Ectodermal cell (in vitro differentiated cells): ENCODE data around the gene CWC15.

Experiments used
- H3K27ac ChIP-seq: 2 replicates; pipeline ENCODE4 v1.7.0; 2013; ENCODE audit warnings: mild to moderate bottlenecking, low read depth, low read length; ENCODE audit not compliant: insufficient read depth, poor library complexity, severe bottlenecking
- H3K27me3 ChIP-seq: 2 replicates; pipeline ENCODE4 v1.7.0; 2013; ENCODE audit warnings: mild to moderate bottlenecking, low read length; ENCODE audit not compliant: insufficient read depth, control insufficient read depth, poor library complexity, severe bottlenecking
- H3K36me3 ChIP-seq: one replicate; pipeline ENCODE4 v1.7.0; 2013; ENCODE audit warnings: low read length; ENCODE audit not compliant: control insufficient read depth, insufficient read depth
- H3K4me1 ChIP-seq: one replicate; pipeline ENCODE4 v1.7.0; 2013; ENCODE audit warnings: low read length; ENCODE audit not compliant: control insufficient read depth, insufficient read depth
- H3K4me3 ChIP-seq: 2 replicates; pipeline ENCODE4 v1.7.0; 2013; ENCODE audit warnings: low read depth, low read length, control low read depth; ENCODE audit not compliant: insufficient read depth
- H3K9me3 ChIP-seq: 2 replicates; pipeline ENCODE4 v1.7.0; 2013; ENCODE audit warnings: mild to moderate bottlenecking, low read length, moderate library complexity; ENCODE audit not compliant: control insufficient read depth
- WGBS, 2 experiments: methylation state at CpG; one replicate each; pipeline ENCODE4 v1.1.7; 2013; ENCODE audit warnings: missing lambda C conversion rate in 2 of 2; 5-methylcytosine and 5-hydroxymethylcytosine counted together

The CWC15 gene

GRCh38 chr11:94958121-94958696 lies 15.1 kb downstream of the CWC15 start:
- no peak overlapping the region for H3K27ac ChIP-seq
- H3K4me3 ChIP-seq: no peak overlapping the region
- no peaks in the 10 kb centered on the region for H3K4me1 ChIP-seq
- no peaks in the 10 kb centered on the region for H3K9me3 ChIP-seq
- peaks cover 10% of the 10 kb centered on the region for H3K36me3 ChIP-seq
- H3K27me3 ChIP-seq: no peaks in the 10 kb centered on the region
- 82 to 88% methylated on average over 1 to 2 of the region's 2 CpGs for WGBS, 2 experiments

GRCh38 chr11:94956963-94957362 lies 16.4 kb downstream of the CWC15 start:
- Histone ChIP-seq H3K4me3 (no peak overlapping the region), H3K27ac (no peak overlapping the region), H3K36me3 (no peaks in the 10 kb centered on the region), H3K27me3 (no peaks in the 10 kb centered on the region), H3K4me1 (no peaks in the 10 kb centered on the region), H3K9me3 (no peaks in the 10 kb centered on the region)
- 63 to 64% methylated on average over 4 of the region's 4 CpGs for WGBS, 2 experiments

GRCh38 chr11:94954753-94955152 lies 18.6 kb downstream of the CWC15 start:
- no peaks in the 10 kb centered on the region for H3K27me3 ChIP-seq
- no peak overlapping the region for H3K27ac ChIP-seq
- no peaks in the 10 kb centered on the region for H3K4me1 ChIP-seq
- H3K4me3 ChIP-seq: no peak overlapping the region
- H3K9me3 ChIP-seq: no peaks in the 10 kb centered on the region
- WGBS, 2 experiments: 86 to 89% methylated on average over 1 of the region's 1 CpG
- H3K36me3 ChIP-seq: no peaks in the 10 kb centered on the region

GRCh38 chr11:94948070-94948617 lies 25.2 kb downstream of the CWC15 start:
- no peak overlapping the region for H3K4me3 ChIP-seq
- no peaks in the 10 kb centered on the region for H3K36me3 ChIP-seq
- H3K27me3 ChIP-seq: no peaks in the 10 kb centered on the region
- H3K27ac ChIP-seq: no peak overlapping the region
- H3K9me3 ChIP-seq: no peaks in the 10 kb centered on the region
- H3K4me1 ChIP-seq: no peaks in the 10 kb centered on the region
- 80 to 81% methylated on average over 4 of the region's 4 CpGs for WGBS, 2 experiments

GRCh38 chr11:94946812-94947211 lies 26.5 kb downstream of the CWC15 start:
- Histone ChIP-seq H3K36me3 (no peaks in the 10 kb centered on the region), H3K9me3 (no peaks in the 10 kb centered on the region), H3K27me3 (no peaks in the 10 kb centered on the region), H3K4me3 (no peak overlapping the region), H3K27ac (no peak overlapping the region), H3K4me1 (no peaks in the 10 kb centered on the region)
- 78 to 86% methylated on average over 4 of the region's 4 CpGs for WGBS, 2 experiments

- Histone ChIP-seq H3K9me3 (no peaks in the 10 kb centered on the region), H3K4me3 (no peak overlapping the region), H3K27ac (no peak overlapping the region), H3K4me1 (peaks cover 7% of the 10 kb centered on the region), H3K27me3 (no peaks in the 10 kb centered on the region), H3K36me3 (no peaks in the 10 kb centered on the region)
- 62 to 66% methylated on average over 4 of the region's 4 CpGs for WGBS, 2 experiments
These were observed 32.2 kb downstream of the CWC15 start for GRCh38 chr11:94941131-94941530.

- no peaks in the 10 kb centered on the region for H3K27me3 ChIP-seq
- no peak overlapping the region for H3K4me3 ChIP-seq
- no peaks in the 10 kb centered on the region for H3K9me3 ChIP-seq
- 91 to 93% methylated on average over 2 of the region's 2 CpGs for WGBS, 2 experiments
- H3K36me3 ChIP-seq: no peaks in the 10 kb centered on the region
- peaks cover 12% of the 10 kb centered on the region for H3K4me1 ChIP-seq
- no peak overlapping the region for H3K27ac ChIP-seq
These were observed 34.0 kb downstream of the CWC15 start for GRCh38 chr11:94939346-94939745.

- no peak overlapping the region for H3K27ac ChIP-seq
- no peak overlapping the region for H3K4me3 ChIP-seq
- WGBS, 2 experiments: 79 to 84% methylated on average over 7 to 9 of the region's 9 CpGs
- H3K4me1 ChIP-seq: peaks cover 17% of the 10 kb centered on the region
- H3K27me3 ChIP-seq: no peaks in the 10 kb centered on the region
- H3K9me3 ChIP-seq: no peaks in the 10 kb centered on the region
- H3K36me3 ChIP-seq: no peaks in the 10 kb centered on the region
These were observed 35.0 kb downstream of the CWC15 start for GRCh38 chr11:94938095-94939055.

GRCh38 chr11:94934846-94935245 lies 38.5 kb downstream of the CWC15 start:
- no peak overlapping the region for H3K4me3 ChIP-seq
- H3K9me3 ChIP-seq: no peaks in the 10 kb centered on the region
- 91 to 94% methylated on average over 2 to 3 of the region's 3 CpGs for WGBS, 2 experiments
- H3K36me3 ChIP-seq: no peaks in the 10 kb centered on the region
- no peaks in the 10 kb centered on the region for H3K27me3 ChIP-seq
- peaks cover 10% of the 10 kb centered on the region for H3K4me1 ChIP-seq
- H3K27ac ChIP-seq: no peak overlapping the region

GRCh38 chr11:94934362-94934761 lies 39.0 kb downstream of the CWC15 start:
- H3K27me3 ChIP-seq: no peaks in the 10 kb centered on the region
- WGBS, 2 experiments: 68 to 85% methylated on average over 4 of the region's 4 CpGs
- H3K9me3 ChIP-seq: no peaks in the 10 kb centered on the region
- no peak overlapping the region for H3K27ac ChIP-seq
- peaks cover 10% of the 10 kb centered on the region for H3K4me1 ChIP-seq
- H3K36me3 ChIP-seq: no peaks in the 10 kb centered on the region
- H3K4me3 ChIP-seq: no peak overlapping the region
